HG02798 (cell line): ENCODE measurements around the gene SYNM.
"Not testable (repeated sequence)": the region's sequence is repeated elsewhere in the genome, so short reads cannot be mapped to it uniquely, and the experiment has no call there.

Experiments used
- ATAC-seq: cut with Tn5 transposase; IDR thresholded peaks from one replicate; pipeline ENCODE4 v1.9.1; 2021; ENCODE audit warnings: mild to moderate bottlenecking; ENCODE audit not compliant: unreplicated experiment, poor library complexity

The SYNM gene

GRCh38 chr15:99104788-99105513 lies at the start of gene SYNM:
SYNM (plus strand) TSS chr15:99105080; CDS start chr15:99105200, 120 bp downstream.
- ATAC-seq = peak; percentile 56

GRCh38 chr15:99055555-99056134 lies 49.2 kb upstream of the SYNM start:
- ATAC-seq = no peak

GRCh38 chr15:99057020-99057419 lies 47.9 kb upstream of the SYNM start:
- no peak for ATAC-seq

- ATAC-seq = no peak
Observed at GRCh38 chr15:99057697-99058420, 47.0 kb upstream of the SYNM start.

- no peak for ATAC-seq
Observed at GRCh38 chr15:99058421-99058870, 46.4 kb upstream of the SYNM start.

- peak; percentile 83 for ATAC-seq
Observed at GRCh38 chr15:99059010-99059981, 45.6 kb upstream of the SYNM start.

GRCh38 chr15:99060186-99060585 lies 44.7 kb upstream of the SYNM start:
- not testable (repeated sequence) for ATAC-seq

- no peak for ATAC-seq
Observed at GRCh38 chr15:99062226-99062625, 42.7 kb upstream of the SYNM start.

- ATAC-seq = no peak
Observed at GRCh38 chr15:99068186-99068585, 36.7 kb upstream of the SYNM start.

GRCh38 chr15:99070208-99070607 lies 34.7 kb upstream of the SYNM start:
- no peak for ATAC-seq

GRCh38 chr15:99071091-99071680 lies 33.7 kb upstream of the SYNM start:
- no peak for ATAC-seq

GRCh38 chr15:99073008-99073717 lies 31.7 kb upstream of the SYNM start:
- peak; percentile 38 for ATAC-seq

- ATAC-seq = no peak
Observed at GRCh38 chr15:99074446-99074845, 30.4 kb upstream of the SYNM start.

- not testable (repeated sequence) for ATAC-seq
Observed at GRCh38 chr15:99075059-99075652, 29.7 kb upstream of the SYNM start.

GRCh38 chr15:99076109-99076508 lies 28.8 kb upstream of the SYNM start:
- ATAC-seq = no peak

GRCh38 chr15:99076555-99077308 lies 28.1 kb upstream of the SYNM start:
- ATAC-seq = peak; percentile 88

GRCh38 chr15:99082798-99083197 lies 22.1 kb upstream of the SYNM start:
- ATAC-seq = no peak

GRCh38 chr15:99084965-99085364 lies 19.9 kb upstream of the SYNM start:
- ATAC-seq = no peak
